SK-N-SH treated with all-trans-retinoic acid at 6 μM for 48 hours (cell line): ENCODE results near the gene SUPV3L1.

Source experiments
- ATAC-seq: fragments of 200-7000 bp; cut with Tn5 transposase; 3 replicates; pipeline ENCODE4 v1.9.1; 2020; ENCODE audit warnings: mild to moderate bottlenecking, moderate library complexity
- ARNTL ChIP-seq: fragments of 450-650 bp; formaldehyde crosslinking; IDR thresholded peaks from 2 replicates; pipeline ENCODE4 v1.5.0; 2020; ENCODE audit warnings: low read depth, mild to moderate bottlenecking, moderate library complexity, borderline replicate concordance
- BACH2 ChIP-seq: fragments of 250-450 bp; sonication (Bioruptor Pico); IDR thresholded peaks from 2 replicates; pipeline ENCODE4 v1.9.0; 2021; ENCODE audit warnings: mild to moderate bottlenecking, borderline replicate concordance
- CREB5 ChIP-seq: fragments of 250-450 bp; sonication (Bioruptor Pico); IDR thresholded peaks from 2 replicates; pipeline ENCODE4 v1.5.1; 2020; ENCODE audit warnings: low read depth, mild to moderate bottlenecking, moderate library complexity
- CSDC2 ChIP-seq: fragments of 250-450 bp; sonication (Bioruptor Pico); IDR thresholded peaks from 2 replicates; pipeline ENCODE4 v1.5.0; 2020; ENCODE audit warnings: mild to moderate bottlenecking, moderate library complexity
- CSRNP3 ChIP-seq: fragments of 250-450 bp; sonication (Bioruptor Pico); IDR thresholded peaks from 2 replicates; pipeline ENCODE4 v1.5.1; 2021; ENCODE audit warnings: mild to moderate bottlenecking, moderate library complexity
- ESRRG ChIP-seq: fragments of 250-450 bp; sonication (Bioruptor Pico); IDR thresholded peaks from 2 replicates; pipeline ENCODE4 v1.6.1; 2021; ENCODE audit warnings: mild to moderate bottlenecking
- GLIS3 ChIP-seq: fragments of 250-450 bp; sonication (Bioruptor Pico); IDR thresholded peaks from 2 replicates; pipeline ENCODE4 v1.5.0; 2020; ENCODE audit warnings: mild to moderate bottlenecking, moderate library complexity
- ISL1 ChIP-seq: fragments of 250-450 bp; sonication (Bioruptor Pico); IDR thresholded peaks from 2 replicates; pipeline ENCODE4 v2.1.2; 2022; ENCODE audit warnings: mild to moderate bottlenecking, moderate library complexity
- OSR1 ChIP-seq: fragments of 250-450 bp; sonication (Bioruptor Pico); IDR thresholded peaks from 2 replicates; pipeline ENCODE4 v1.8.0; 2022; ENCODE audit warnings: moderate library complexity, mild to moderate bottlenecking, inconsistent platforms
- PPARA ChIP-seq: fragments of 250-450 bp; sonication (Bioruptor Pico); IDR thresholded peaks from 2 replicates; pipeline ENCODE4 v1.5.0; 2020; ENCODE audit warnings: mild to moderate bottlenecking, borderline replicate concordance
- RARB ChIP-seq: fragments of 250-450 bp; sonication (Bioruptor Pico); IDR thresholded peaks from 2 replicates; pipeline ENCODE4 v1.8.0; 2021; ENCODE audit warnings: mild to moderate bottlenecking, moderate library complexity
- SNAI2 ChIP-seq: fragments of 250-450 bp; sonication (Bioruptor Pico); IDR thresholded peaks from 2 replicates; pipeline ENCODE4 v1.5.0; 2020; ENCODE audit warnings: mild to moderate bottlenecking, moderate library complexity
- TCF4 ChIP-seq: fragments of 250-450 bp; sonication (Bioruptor Pico); IDR thresholded peaks from 2 replicates; pipeline ENCODE4 v1.8.0; 2021; ENCODE audit warnings: mild to moderate bottlenecking, moderate library complexity, borderline replicate concordance
- TSHZ2 ChIP-seq: fragments of 250-450 bp; sonication (Bioruptor Pico); IDR thresholded peaks from 2 replicates; pipeline ENCODE4 v1.5.0; 2020; ENCODE audit warnings: mild to moderate bottlenecking, moderate library complexity
- ZC3H10 ChIP-seq: fragments of 250-450 bp; sonication (Bioruptor Pico); IDR thresholded peaks from 2 replicates; pipeline ENCODE4 v1.5.1; 2021; ENCODE audit warnings: mild to moderate bottlenecking, moderate library complexity
- ZFP3 ChIP-seq: fragments of 250-450 bp; sonication (Bioruptor Pico); IDR thresholded peaks from 2 replicates; pipeline ENCODE4 v1.5.0; 2020; ENCODE audit warnings: mild to moderate bottlenecking, moderate library complexity
- ZFP30 ChIP-seq: fragments of 450-650 bp; formaldehyde crosslinking; IDR thresholded peaks from 2 replicates; pipeline ENCODE4 v1.5.0; 2022; ENCODE audit warnings: mild to moderate bottlenecking, moderate library complexity
- ZNF565 ChIP-seq: fragments of 450-650 bp; formaldehyde crosslinking; conservative IDR thresholded peaks from 2 replicates; pipeline ENCODE4 v1.5.0; 2020; ENCODE audit warnings: low read depth, mild to moderate bottlenecking, moderate library complexity
- ZNF70 ChIP-seq: fragments of 450-650 bp; formaldehyde crosslinking; IDR thresholded peaks from 2 replicates; pipeline ENCODE4 v1.5.0; 2020; ENCODE audit warnings: mild to moderate bottlenecking, moderate library complexity
- ZNF8 ChIP-seq: fragments of 450-650 bp; formaldehyde crosslinking; IDR thresholded peaks from 2 replicates; pipeline ENCODE4 v1.5.0; 2020; ENCODE audit warnings: mild to moderate bottlenecking, moderate library complexity

SUPV3L1 gene

GRCh38 chr10:69243817-69244216 is 63.8 kb downstream of the SUPV3L1 start:
- ATAC-seq, result no peak
- no peak for TF ChIP-seq TSHZ2
- no peak for TF ChIP-seq PPARA (CRISPR knock-in tag)
- TF ChIP-seq RARB, result no peak
- TF ChIP-seq BACH2 (CRISPR knock-in tag), result no peak
- no peak for TF ChIP-seq ZFP30 (CRISPR knock-in tag)
- no peak for TF ChIP-seq CSDC2 (CRISPR knock-in tag)
- no peak for TF ChIP-seq ZFP3 (CRISPR knock-in tag)
- no peak for TF ChIP-seq ZNF70 (CRISPR knock-in tag)
- no peak for TF ChIP-seq SNAI2 (CRISPR knock-in tag)
- no peak for TF ChIP-seq GLIS3
- no peak for TF ChIP-seq ISL1 (CRISPR knock-in tag)
- TF ChIP-seq ESRRG (CRISPR knock-in tag), result no peak
- no peak for TF ChIP-seq CSRNP3 (CRISPR knock-in tag)

GRCh38 chr10:69246036-69246435 is 66.0 kb downstream of the SUPV3L1 start:
- ATAC-seq, result no peak
- TF ChIP-seq ZNF8 (CRISPR knock-in tag), result no peak
- no peak for TF ChIP-seq ZNF70 (CRISPR knock-in tag)
- TF ChIP-seq, all 23 proteins: peak for 0

- no peak for TF ChIP-seq TSHZ2
- no peak for TF ChIP-seq ESRRG (CRISPR knock-in tag)
- no peak for TF ChIP-seq CREB5 (CRISPR knock-in tag)
- TF ChIP-seq, all 23 proteins: peak for 0
- no peak for ATAC-seq
Observed at GRCh38 chr10:69246581-69247312, 66.7 kb downstream of the SUPV3L1 start.

GRCh38 chr10:69247313-69247710 is 67.3 kb downstream of the SUPV3L1 start:
- ATAC-seq, result no peak
- TF ChIP-seq OSR1 (no peak), ZFP30 (CRISPR knock-in tag) (no peak), PPARA (CRISPR knock-in tag) (no peak), CSDC2 (CRISPR knock-in tag) (no peak), ZNF8 (CRISPR knock-in tag) (no peak), TSHZ2 (no peak), ZC3H10 (CRISPR knock-in tag) (no peak), CSRNP3 (CRISPR knock-in tag) (no peak), TCF4 (CRISPR knock-in tag) (no peak), SNAI2 (CRISPR knock-in tag) (no peak), ZNF565 (no peak), BACH2 (CRISPR knock-in tag) (no peak), RARB (no peak), ARNTL (CRISPR knock-in tag) (no peak)
